Measurements from ENCODE around the gene TMUB1.

DNA sequence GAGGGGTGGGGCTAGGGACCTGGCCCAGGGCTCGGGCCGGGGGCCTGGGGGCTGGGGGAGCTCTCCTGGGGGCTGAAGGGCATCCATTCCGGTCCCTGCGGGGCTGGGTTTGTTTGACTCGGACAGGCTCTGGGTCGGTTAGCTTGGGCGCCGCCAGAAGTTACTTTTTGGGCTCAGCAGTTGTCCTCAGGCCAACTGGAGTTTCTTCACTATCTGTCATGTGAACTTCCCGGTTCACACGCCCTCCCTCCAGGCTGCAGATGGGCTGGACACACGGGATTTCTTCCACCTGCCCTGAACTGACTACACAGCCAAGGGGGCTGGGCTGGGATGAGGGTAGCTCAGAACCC lies 20.1 kb downstream of the TMUB1 start:
- TF ChIP-seq, protein P1, sequence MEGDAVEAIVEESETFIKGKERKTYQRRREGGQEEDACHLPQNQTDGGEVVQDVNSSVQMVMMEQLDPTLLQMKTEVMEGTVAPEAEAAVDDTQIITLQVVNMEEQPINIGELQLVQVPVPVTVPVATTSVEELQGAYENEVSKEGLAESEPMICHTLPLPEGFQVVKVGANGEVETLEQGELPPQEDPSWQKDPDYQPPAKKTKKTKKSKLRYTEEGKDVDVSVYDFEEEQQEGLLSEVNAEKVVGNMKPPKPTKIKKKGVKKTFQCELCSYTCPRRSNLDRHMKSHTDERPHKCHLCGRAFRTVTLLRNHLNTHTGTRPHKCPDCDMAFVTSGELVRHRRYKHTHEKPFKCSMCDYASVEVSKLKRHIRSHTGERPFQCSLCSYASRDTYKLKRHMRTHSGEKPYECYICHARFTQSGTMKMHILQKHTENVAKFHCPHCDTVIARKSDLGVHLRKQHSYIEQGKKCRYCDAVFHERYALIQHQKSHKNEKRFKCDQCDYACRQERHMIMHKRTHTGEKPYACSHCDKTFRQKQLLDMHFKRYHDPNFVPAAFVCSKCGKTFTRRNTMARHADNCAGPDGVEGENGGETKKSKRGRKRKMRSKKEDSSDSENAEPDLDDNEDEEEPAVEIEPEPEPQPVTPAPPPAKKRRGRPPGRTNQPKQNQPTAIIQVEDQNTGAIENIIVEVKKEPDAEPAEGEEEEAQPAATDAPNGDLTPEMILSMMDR (IDR thresholded peaks at IDR 0.05; ENCODE audit: insufficient read depth, low read length, poor library complexity, severe bottlenecking), result no peak
- TF ChIP-seq EZH2phosphoT487 (conservative IDR thresholded peaks at IDR 0.05; ENCODE audit: low read length), result no peak

Measured in SU-DHL-6 (cell line).